GM13977 (cell line): ENCODE results near the gene FRMD4B.

Experiments used
- DNase-seq: peaks from one replicate; pipeline ENCODE4 v3.0.0; 2012; ENCODE audit warnings: low spot score
- in situ Hi-C: fragments of 300-500 bp; cut with MboI; formaldehyde crosslinking; loops from one replicate; pipeline ENCODE4 v1.12.0; 2022; ENCODE audit warnings: low sequenced_read_pairs, low pct_unique_long_range_greater_than_20kb, mixed read lengths, inconsistent platforms; ENCODE audit not compliant: unreplicated experiment
- TF ChIP-seq, protein P1 (sequence below): IDR thresholded peaks from 2 replicates; pipeline ENCODE4 v1.5.1; 2012; ENCODE audit warnings: mild to moderate bottlenecking, control low read depth; ENCODE audit not compliant: insufficient read depth; ENCODE audit errors: extremely low read depth, missing control alignments

FRMD4B gene

GRCh38 chr3:69370156-69370883 is 15.6 kb downstream of the FRMD4B start:
- in situ Hi-C loops = no loop called here
- DNase-seq = no peak
- TF ChIP-seq, protein P1, sequence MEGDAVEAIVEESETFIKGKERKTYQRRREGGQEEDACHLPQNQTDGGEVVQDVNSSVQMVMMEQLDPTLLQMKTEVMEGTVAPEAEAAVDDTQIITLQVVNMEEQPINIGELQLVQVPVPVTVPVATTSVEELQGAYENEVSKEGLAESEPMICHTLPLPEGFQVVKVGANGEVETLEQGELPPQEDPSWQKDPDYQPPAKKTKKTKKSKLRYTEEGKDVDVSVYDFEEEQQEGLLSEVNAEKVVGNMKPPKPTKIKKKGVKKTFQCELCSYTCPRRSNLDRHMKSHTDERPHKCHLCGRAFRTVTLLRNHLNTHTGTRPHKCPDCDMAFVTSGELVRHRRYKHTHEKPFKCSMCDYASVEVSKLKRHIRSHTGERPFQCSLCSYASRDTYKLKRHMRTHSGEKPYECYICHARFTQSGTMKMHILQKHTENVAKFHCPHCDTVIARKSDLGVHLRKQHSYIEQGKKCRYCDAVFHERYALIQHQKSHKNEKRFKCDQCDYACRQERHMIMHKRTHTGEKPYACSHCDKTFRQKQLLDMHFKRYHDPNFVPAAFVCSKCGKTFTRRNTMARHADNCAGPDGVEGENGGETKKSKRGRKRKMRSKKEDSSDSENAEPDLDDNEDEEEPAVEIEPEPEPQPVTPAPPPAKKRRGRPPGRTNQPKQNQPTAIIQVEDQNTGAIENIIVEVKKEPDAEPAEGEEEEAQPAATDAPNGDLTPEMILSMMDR = no peak

DNA sequence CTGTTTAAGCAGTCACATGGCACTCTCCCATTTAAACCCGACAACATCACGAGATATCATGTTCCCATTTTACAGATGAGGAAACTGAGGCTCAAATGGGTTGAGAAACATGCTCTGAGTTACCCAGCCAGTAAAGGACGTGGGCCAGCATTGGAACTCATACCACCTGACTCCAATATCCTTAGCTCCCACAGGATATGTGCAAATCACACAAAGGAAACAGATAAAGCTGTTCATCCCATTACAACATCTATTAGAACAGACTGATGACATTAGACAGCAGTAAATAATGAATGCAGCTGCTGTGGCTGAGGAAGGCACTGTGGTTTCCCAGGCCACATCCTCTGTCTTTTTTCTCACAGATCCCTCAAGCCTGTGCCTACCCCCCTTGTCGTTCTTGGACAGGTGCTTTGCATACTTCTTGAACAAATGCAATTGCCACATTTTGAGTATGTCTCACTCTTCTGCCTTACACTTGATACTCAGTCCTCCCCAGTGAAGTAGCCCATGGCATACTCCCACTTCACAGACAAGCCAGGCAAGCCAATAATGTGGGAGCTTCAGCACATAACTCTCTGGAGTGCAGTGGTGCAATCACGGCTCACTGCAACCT is 17.7 kb downstream of the FRMD4B start:
- DNase-seq = peak; percentile 66
- in situ Hi-C loops = no loop called here
- TF ChIP-seq, protein P1 = no peak

DNA sequence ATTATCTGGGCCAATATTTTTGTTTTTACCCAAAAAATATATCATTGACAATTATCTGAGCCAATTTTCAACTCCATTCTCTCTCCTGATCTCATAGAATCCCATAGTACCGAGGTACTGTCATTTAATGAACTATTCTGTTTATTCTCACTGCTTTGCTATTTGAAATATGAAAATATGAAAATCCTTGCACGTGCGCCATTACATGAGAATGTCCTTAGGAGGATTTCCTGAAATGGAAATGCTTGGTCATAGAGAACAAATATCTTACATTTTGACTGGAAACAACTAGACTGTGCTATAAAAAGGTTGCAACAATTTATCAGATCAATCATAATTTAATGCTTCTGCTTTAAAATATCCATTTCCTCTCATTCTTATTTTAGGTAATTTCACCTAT is 18.3 kb downstream of the FRMD4B start:
- DNase-seq = no peak
- TF ChIP-seq, protein P1 = no peak
- in situ Hi-C loops = no loop called here

- no peak for DNase-seq
- TF ChIP-seq, protein P1 = no peak
- in situ Hi-C loops = no loop called here
These were observed 21.5 kb downstream of the FRMD4B start for GRCh38 chr3:69364354-69364753.

DNA sequence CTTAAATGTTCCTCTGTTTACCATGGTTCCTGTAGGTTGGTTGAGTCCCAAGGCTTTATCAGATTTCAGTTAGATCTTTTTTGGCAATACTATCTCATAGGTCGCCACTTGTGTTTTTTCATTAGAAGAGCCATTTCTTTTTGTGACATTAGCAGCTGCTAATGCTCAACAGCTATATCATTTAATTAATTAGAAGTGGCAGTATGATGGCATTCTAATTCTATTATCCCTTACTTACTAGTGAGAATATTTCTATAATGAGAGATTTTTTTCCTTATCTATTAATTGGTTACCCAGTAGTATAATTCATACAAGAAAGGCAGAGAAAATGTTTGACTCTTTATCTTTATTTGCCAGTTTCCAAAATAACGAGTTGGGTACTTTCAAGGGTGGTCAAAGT is 25.2 kb downstream of the FRMD4B start:
- no peak for DNase-seq
- in situ Hi-C loops = no loop called here
- TF ChIP-seq, protein P1 = no peak

DNA sequence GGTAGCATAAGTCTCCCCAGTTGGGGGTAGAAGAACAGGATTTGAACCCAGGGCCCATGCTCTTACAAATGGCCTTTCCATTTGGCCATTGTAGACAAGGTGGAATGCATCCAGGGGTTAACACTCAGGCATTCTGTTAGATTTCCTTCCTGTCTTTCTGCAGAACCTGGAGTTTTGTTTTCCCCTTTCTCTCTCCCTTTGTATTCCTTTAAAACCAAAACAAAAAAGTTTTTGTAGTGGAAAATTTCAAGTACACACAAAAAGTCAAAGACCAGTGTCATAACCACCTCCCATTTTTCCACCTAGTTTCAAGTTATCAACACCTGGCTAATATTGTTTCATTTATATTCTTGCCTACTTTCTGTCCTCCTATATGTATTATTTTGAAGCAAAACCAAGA is 26.0 kb downstream of the FRMD4B start:
- no peak for DNase-seq
- TF ChIP-seq, protein P1 = no peak
- in situ Hi-C loops = no loop called here
